Left lung (tissue), 10 donors: Measurements from ENCODE around the gene PTTG1IP. TPM values are rescaled to one million over a fixed set of nuclear protein-coding genes. Genes with fewer than 3 reads are reported as not detected.
"Not testable (repeated sequence)": the region's sequence is repeated elsewhere in the genome, so short reads cannot be mapped to it uniquely, and the experiment has no call there.

ENCODE experiments used
- ATAC-seq: fragments of 200-7000 bp; cut with Tn5 transposase; one replicate; pipeline ENCODE4 v1.9.1; 2020; ENCODE audit warnings: moderate library complexity
- DNase-seq, 4 donors: peaks; one replicate each; pipeline ENCODE4 v3.0.0-alpha.2; 2013 to 2020
- H3K27ac ChIP-seq, 2 donors: fragments of 200-600 bp; sonication (generic) in 1 of 2; one replicate each; pipeline versions ENCODE4 v1.5.0 to v1.8.0; 2020 to 2021
- H3K27me3 ChIP-seq, 2 donors: fragments of 200-600 bp; sonication (generic) in 1 of 2; one replicate each; pipeline versions ENCODE4 v1.5.0 to v1.8.0; 2020 to 2021
- H3K36me3 ChIP-seq, 2 donors: fragments of 200-600 bp; sonication (generic) in 1 of 2; one replicate each; pipeline versions ENCODE4 v1.5.0 to v1.8.0; 2020 to 2021
- H3K4me1 ChIP-seq, 2 donors: fragments of 200-600 bp; one replicate each; pipeline ENCODE4 v1.8.0; 2021
- H3K4me3 ChIP-seq, 2 donors: fragments of 200-600 bp; sonication (generic) in 1 of 2; one replicate each; pipeline versions ENCODE4 v1.5.0 to v1.8.0; 2020 to 2021; ENCODE audit warnings: mild to moderate bottlenecking in 1 of 2
- H3K9me3 ChIP-seq, 2 donors: fragments of 200-600 bp; sonication (generic) in 1 of 2; one replicate each; pipeline versions ENCODE4 v1.5.0 to v1.8.0; 2020 to 2021
- intact Hi-C, 2 donors: fragments of 100-400 bp; cut with DNase I; formaldehyde crosslinking; loops; one replicate each; pipeline versions ENCODE4 v1.11.2 to v1.14.2; 2022
- polyA plus RNA-seq, 6 donors: library from polyadenylated mRNA; unstranded; fragments of 120-200 nt; gene quantifications; one replicate each; pipeline ENCODE4 v1.2.1, GENCODE V29; 2013; ENCODE audit not compliant: insufficient read length in 6 of 6
- total RNA-seq, 2 donors: library from RNA; stranded (reverse); fragmentation: NEBNext Ultra II Directional; extraction: Animal tissue kit (Norgen Biotek cat#: 25700); gene quantifications; one replicate each; pipeline ENCODE4 v1.2.1, GENCODE V29; 2021
- TF ChIP-seq, protein P1 (sequence below), 2 donors: fragments of 200-600 bp; sonication (generic) in 1 of 2; IDR thresholded peaks; one replicate each; pipeline versions ENCODE4 v1.5.0 to v1.8.0; 2021; ENCODE audit warnings: antibody characterized with exemption in 2 of 2
- donor health status: DM: no; HTN: yes; CAD: no.
- donor health status: DM: no; HTN: no; CAD: no.

Gene PTTG1IP
- total and polyA plus RNA-seq, 8 donors, result 195 to 263 (median 217) TPM

DNA sequence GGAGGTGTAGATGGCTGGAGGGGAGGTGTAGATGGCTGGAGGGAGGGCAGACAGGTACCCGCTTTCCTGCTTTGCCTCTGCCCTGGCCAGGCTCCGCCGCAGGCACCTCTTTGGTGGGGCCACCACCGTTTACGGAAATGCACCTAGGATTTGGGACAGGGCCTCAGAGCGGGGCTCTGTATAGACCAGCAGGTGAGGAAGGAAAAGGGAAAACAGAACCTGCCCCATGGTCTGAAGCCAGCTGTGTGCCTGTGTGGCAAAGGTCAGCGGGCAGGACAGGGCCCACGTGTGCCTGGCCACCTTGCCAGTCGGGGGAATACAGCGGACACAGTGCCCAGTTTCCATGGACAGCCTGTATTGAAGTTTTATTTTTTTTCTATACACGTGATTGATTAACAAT, 12.1 kb upstream of the PTTG1IP start:
- intact Hi-C loops, result no loop called here
- Histone ChIP-seq H3K27me3 (no peaks in the 10 kb centered on the region), H3K9me3 (no peaks in the 10 kb centered on the region), H3K4me1 (peaks cover 6 to 34% of the 10 kb centered on the region in 2 donors), H3K36me3 (peaks cover 0 to 52% of the 10 kb centered on the region in 2 donors), H3K27ac (no peak overlapping the region), H3K4me3 (no peak overlapping the region)
- ATAC-seq (no peak), DNase-seq (no peak)
- TF ChIP-seq, protein P1, sequence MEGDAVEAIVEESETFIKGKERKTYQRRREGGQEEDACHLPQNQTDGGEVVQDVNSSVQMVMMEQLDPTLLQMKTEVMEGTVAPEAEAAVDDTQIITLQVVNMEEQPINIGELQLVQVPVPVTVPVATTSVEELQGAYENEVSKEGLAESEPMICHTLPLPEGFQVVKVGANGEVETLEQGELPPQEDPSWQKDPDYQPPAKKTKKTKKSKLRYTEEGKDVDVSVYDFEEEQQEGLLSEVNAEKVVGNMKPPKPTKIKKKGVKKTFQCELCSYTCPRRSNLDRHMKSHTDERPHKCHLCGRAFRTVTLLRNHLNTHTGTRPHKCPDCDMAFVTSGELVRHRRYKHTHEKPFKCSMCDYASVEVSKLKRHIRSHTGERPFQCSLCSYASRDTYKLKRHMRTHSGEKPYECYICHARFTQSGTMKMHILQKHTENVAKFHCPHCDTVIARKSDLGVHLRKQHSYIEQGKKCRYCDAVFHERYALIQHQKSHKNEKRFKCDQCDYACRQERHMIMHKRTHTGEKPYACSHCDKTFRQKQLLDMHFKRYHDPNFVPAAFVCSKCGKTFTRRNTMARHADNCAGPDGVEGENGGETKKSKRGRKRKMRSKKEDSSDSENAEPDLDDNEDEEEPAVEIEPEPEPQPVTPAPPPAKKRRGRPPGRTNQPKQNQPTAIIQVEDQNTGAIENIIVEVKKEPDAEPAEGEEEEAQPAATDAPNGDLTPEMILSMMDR (IDR thresholded peaks at IDR 0.05), result no peak

DNA sequence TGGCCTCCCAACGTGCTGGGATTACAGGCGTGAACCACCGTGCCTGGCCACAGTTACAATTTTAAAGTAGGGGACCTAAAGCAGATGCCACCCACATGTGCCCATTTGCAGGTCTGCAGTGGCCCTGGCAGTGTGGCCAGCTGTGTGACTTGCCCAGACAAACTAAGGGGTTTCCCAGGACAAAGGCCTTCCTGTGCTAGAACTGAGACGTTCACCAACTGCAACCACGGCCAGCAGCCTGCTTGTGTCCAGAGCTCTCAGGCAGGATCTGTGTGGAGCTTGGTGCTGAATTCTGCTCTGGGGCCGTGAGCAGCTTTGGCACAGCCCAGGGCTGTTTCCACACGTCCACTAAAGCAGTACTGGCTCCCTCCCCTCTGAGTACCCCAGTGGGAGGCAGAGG, 10.6 kb upstream of the PTTG1IP start:
- TF ChIP-seq, protein P1 (IDR thresholded peaks at IDR 0.05), result no peak
- H3K27ac ChIP-seq, result peak overlapping the region in 1 of 2 donors; percentile 64
- intact Hi-C loops, result no loop called here
- DNase-seq, result peak in 1 of 4 donors; percentile 68
- H3K27me3 ChIP-seq, result no peaks in the 10 kb centered on the region
- peaks cover 10 to 49% of the 10 kb centered on the region in 2 donors for H3K4me1 ChIP-seq
- H3K4me3 ChIP-seq, result no peak overlapping the region
- peaks cover 0 to 37% of the 10 kb centered on the region in 2 donors for H3K36me3 ChIP-seq
- ATAC-seq, result no peak
- H3K9me3 ChIP-seq, result no peaks in the 10 kb centered on the region

DNA sequence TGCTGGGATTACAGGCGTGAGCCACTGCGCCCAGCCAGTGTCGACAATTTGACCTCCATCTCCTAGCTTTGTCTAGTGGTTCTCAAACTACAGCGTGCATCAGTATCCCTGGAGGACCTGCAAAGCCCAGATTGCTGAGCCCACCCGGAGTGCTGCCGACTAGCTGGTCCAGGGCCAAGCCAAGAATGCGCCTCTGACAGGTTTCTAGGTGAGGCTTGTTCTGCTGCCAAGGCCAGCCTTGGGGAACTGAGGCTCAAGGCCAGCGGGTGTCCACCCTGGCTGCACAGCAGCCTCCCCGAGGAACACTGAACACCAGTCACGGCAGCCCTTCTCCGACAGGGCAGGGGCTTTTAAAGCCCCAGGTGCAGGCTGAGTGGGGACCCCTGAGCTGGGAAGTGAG, 9.8 kb upstream of the PTTG1IP start:
- H3K27ac ChIP-seq, result peak overlapping the region in 1 of 2 donors; percentile 93

DNA sequence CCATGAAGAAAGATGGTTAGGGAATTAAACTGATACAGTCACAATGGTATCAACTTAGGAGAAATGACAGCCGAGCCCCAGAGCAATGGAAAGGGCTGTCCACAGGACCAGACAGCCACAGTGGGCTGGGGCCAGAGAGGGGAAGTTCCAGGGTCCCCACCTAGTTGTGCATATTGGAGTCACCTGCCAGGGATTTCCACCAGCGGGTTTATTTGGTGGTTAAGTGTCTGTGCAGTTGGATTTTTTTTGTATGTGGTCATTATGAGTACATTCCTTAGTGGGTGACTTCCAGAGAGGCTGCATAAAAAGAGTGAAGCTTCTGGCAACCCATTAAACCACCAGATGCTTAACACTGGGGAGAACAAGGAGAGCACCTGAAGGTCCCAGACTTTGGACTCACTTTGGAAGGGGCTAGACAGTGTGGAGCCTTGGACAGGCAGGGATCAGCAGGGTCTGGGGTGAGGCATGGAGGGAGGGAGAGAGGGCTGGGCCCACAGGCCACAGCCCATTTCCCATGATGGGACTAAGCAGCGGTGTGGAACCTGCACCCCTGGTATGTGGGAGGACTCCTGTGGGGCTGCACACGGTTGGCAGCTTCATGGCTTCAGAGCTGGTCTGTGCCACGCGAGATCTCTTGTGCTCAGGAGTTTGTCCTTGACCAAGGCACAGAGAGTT, 7.8 kb upstream of the PTTG1IP start:
- no peak for DNase-seq
- Histone ChIP-seq H3K4me3 (no peak overlapping the region), H3K36me3 (peaks cover 0 to 9% of the 10 kb centered on the region in 2 donors), H3K27me3 (no peaks in the 10 kb centered on the region), H3K9me3 (no peaks in the 10 kb centered on the region), H3K4me1 (peaks cover 10 to 76% of the 10 kb centered on the region in 2 donors), H3K27ac (peak overlapping the region; percentile 72 to 93)
- peak; percentile 30 for ATAC-seq
- TF ChIP-seq, protein P1 (IDR thresholded peaks at IDR 0.05), result no peak
- intact Hi-C loops, result no loop called here

More for the DNA sequence above, 9.8 kb upstream of the PTTG1IP start:
- ATAC-seq, result no peak
- Histone ChIP-seq H3K36me3 (peaks cover 0 to 28% of the 10 kb centered on the region in 2 donors), H3K4me3 (no peak overlapping the region), H3K4me1 (peaks cover 10 to 58% of the 10 kb centered on the region in 2 donors), H3K9me3 (no peaks in the 10 kb centered on the region), H3K27me3 (no peaks in the 10 kb centered on the region)
- peak in 1 of 4 donors; percentile 61 for DNase-seq
- TF ChIP-seq, protein P1 (IDR thresholded peaks at IDR 0.05), result no peak
- intact Hi-C loops, result no loop called here

DNA sequence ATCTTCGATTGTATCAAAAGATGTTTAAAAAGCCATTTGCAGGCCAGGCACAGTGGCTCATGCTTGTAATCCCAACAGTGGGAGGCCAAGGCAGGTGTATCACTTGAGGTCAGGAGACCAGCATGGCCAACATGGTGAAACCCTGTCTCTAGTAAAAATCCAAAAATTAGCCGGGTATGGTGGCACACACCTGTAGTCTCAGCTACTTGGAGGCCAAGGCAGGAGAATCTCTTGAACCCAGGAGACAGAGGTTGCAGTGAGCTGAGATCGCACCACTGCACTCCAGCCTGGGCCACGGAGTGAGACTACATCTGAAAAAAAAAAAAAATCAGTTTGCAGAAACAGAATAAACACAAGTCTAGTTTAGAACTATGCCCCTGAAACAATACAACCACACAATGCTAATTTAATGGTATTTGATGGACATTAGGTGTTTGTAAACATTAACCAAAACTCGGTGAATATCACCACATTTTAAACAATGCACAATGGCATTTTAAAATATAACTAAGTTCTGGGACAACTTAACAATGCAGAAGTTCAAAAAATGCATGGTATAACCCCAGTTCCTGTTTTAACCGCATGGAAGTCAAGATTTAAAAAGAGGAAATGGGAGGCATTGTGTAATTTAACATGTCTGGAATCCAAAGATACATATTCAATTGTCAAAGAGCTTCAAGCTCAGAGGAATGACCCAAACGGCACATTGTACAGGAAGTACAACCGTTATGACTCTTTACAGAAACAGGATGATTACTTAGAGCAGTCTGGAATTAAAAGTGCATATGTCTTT, 7.1 kb upstream of the PTTG1IP start:
- peaks cover 14 to 83% of the 10 kb centered on the region in 2 donors for H3K4me1 ChIP-seq
- intact Hi-C loops, result no loop called here

DNA sequence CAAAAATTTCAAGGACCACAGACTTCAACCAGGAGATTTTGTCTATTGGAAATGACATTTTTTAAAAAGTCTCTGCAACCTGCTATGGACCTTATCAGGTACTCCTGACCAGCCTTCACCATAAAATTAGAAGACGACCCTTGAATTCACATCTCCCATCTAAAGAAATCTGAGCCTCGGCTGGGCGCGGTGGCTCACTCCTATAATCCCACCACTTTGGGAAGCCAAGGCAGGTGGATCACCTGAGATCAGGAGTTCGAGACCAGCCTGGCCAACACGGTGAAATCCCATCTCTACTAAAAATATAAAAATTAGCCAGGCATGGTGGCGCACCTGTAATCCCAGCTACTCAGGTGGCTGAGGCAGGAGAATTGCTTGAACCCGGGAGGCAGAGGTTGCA, 5.7 kb upstream of the PTTG1IP start:
- ATAC-seq, H3K27me3 ChIP-seq, DNase-seq, H3K9me3 ChIP-seq, intact Hi-C loops, H3K4me3 ChIP-seq, H3K36me3 ChIP-seq: not testable (repeated sequence)
- Histone ChIP-seq H3K27ac (peak overlapping the region in 1 of 2 donors; percentile 93), H3K4me1 (peaks cover 20 to 94% of the 10 kb centered on the region in 2 donors)

More for the DNA sequence above, 7.1 kb upstream of the PTTG1IP start:
- Histone ChIP-seq H3K9me3 (no peaks in the 10 kb centered on the region), H3K27me3 (no peaks in the 10 kb centered on the region), H3K4me3 (no peak overlapping the region), H3K36me3 (peaks cover 0 to 2% of the 10 kb centered on the region in 2 donors), H3K27ac (peak overlapping the region; percentile 72 to 93)
- ATAC-seq (peak; percentile 50), DNase-seq (no peak)
- TF ChIP-seq, protein P1 (IDR thresholded peaks at IDR 0.05), result peak in 1 of 2 donors; percentile 15
